Esophagus muscularis mucosa (tissue), 3 donors: ENCODE measurements around the gene FGF12.

ENCODE experiments used
- POLR2AphosphoS5 ChIP-seq, 2 donors: sonication (generic); formaldehyde crosslinking; IDR thresholded peaks; one replicate each; pipeline ENCODE4 v1.6.1; 2017; ENCODE audit warnings: antibody characterized with exemption in 2 of 2
- TF ChIP-seq, protein P1 (sequence below), 3 experiments: fragments of 200-600 bp in 2 of 3; fragments of 450-650 bp in 1 of 3; sonication (generic) in 2 of 3; IDR thresholded peaks; one replicate each; pipeline ENCODE4 v1.5.1; 2017 to 2019; ENCODE audit warnings: antibody characterized with exemption in 3 of 3, mild to moderate bottlenecking in 2 of 3, moderate library complexity in 1 of 3

DNA sequence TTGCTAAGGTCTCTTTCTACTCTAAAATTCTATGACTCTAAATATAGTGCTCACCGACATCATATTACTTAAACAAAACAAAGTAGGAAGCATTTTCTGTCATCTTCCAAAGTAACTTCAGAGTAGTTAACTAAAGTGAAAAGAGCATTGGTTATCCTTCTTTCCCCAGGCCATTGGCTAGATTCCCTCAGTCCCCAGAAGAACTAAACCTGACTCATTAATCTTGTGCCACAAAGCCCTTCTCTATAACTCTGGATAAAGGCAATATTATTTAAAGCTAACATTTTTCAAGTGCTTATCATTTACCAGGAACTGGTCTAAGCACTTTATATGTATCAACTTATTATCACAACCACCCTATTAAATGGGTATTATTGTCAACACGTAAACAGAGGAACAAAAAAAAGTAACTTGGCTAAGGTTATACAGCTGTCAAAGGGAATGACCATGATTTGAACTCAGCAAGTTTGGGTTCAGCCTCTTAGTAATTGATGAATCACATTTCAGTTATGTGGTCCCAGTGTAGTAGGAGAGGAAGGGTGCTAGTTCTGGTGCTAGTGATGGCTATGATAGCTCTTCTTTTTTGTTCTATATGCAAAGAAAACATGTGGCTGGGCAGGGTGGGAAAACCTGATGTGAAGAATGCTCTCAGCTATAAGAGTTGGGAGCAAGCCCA lies 304.9 kb downstream of the FGF12 start:
- TF ChIP-seq, protein P1, sequence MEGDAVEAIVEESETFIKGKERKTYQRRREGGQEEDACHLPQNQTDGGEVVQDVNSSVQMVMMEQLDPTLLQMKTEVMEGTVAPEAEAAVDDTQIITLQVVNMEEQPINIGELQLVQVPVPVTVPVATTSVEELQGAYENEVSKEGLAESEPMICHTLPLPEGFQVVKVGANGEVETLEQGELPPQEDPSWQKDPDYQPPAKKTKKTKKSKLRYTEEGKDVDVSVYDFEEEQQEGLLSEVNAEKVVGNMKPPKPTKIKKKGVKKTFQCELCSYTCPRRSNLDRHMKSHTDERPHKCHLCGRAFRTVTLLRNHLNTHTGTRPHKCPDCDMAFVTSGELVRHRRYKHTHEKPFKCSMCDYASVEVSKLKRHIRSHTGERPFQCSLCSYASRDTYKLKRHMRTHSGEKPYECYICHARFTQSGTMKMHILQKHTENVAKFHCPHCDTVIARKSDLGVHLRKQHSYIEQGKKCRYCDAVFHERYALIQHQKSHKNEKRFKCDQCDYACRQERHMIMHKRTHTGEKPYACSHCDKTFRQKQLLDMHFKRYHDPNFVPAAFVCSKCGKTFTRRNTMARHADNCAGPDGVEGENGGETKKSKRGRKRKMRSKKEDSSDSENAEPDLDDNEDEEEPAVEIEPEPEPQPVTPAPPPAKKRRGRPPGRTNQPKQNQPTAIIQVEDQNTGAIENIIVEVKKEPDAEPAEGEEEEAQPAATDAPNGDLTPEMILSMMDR (IDR thresholded peaks at IDR 0.05): no peak
- TF ChIP-seq POLR2AphosphoS5 (IDR thresholded peaks at IDR 0.05): no peak
